IMR-90 (cell line): ENCODE data around the gene HRH1. TPM values are rescaled to one million over a fixed set of nuclear protein-coding genes. Genes with fewer than 3 reads are reported as not detected.

Source experiments
- ATAC-seq: fragments of 200-7000 bp; cut with Tn5 transposase; 2 replicates; pipeline ENCODE4 v1.9.1; 2020; ENCODE audit warnings: low read depth, mild to moderate bottlenecking, moderate library complexity
- BruUV-seq: library from RNA; stranded (reverse); fragments of 400-500 nt; replicated peaks from 2 replicates; lab custom pipeline; 2021; lab: Mats Ljungman, UMichigan
- CTCF ChIA-PET: fragments of 300-600 bp; formaldehyde crosslinking; extraction: SDS; loops from one replicate; lab custom pipeline; 2021; ENCODE audit warnings: antibody characterized with exemption; lab: Yijun Ruan, JAX
- POLR2A ChIA-PET: fragments of 300-600 bp; sonication (Branson Sonifier 250); formaldehyde crosslinking; loops from one replicate; lab custom pipeline; 2022; ENCODE audit warnings: antibody characterized with exemption; ENCODE audit not compliant: unreplicated experiment; lab: Charles Lee
- DNase-seq: peaks from one replicate; pipeline ENCODE4 v3.0.0; 2013
- H2AFZ ChIP-seq: replicated peaks from 2 replicates; pipeline ENCODE3; 2013; ENCODE audit warnings: low read length, mild to moderate bottlenecking; ENCODE audit not compliant: poor library complexity
- H2AK5ac ChIP-seq: 2 replicates; pipeline ENCODE4 v1.6.1; 2013; ENCODE audit warnings: low read depth, low read length, inconsistent platforms
- H2AK9ac ChIP-seq: replicated peaks from 2 replicates; pipeline ENCODE3; 2013; ENCODE audit warnings: mild to moderate bottlenecking, low read depth, low read length, moderate library complexity; ENCODE audit not compliant: poor library complexity
- H2BK120ac ChIP-seq: 2 replicates; pipeline ENCODE4 v1.6.1; 2013; ENCODE audit warnings: low read depth, low read length, inconsistent platforms
- H2BK15ac ChIP-seq: 3 replicates; pipeline ENCODE4 v1.6.1; 2013; ENCODE audit warnings: low read depth, low read length, inconsistent platforms
- H2BK20ac ChIP-seq: 2 replicates; pipeline ENCODE4 v1.6.1; 2013; ENCODE audit warnings: low read depth, mild to moderate bottlenecking, inconsistent platforms, low read length, moderate library complexity
- H2BK5ac ChIP-seq: 2 replicates; pipeline ENCODE4 v1.6.1; 2013; ENCODE audit warnings: mild to moderate bottlenecking, low read depth, low read length, inconsistent platforms; ENCODE audit not compliant: poor library complexity, severe bottlenecking
- H3K14ac ChIP-seq: replicated peaks from 2 replicates; pipeline ENCODE4 v1.6.1; 2013; ENCODE audit warnings: low read depth, low read length, inconsistent platforms
- H3K18ac ChIP-seq: 2 replicates; pipeline ENCODE4 v1.6.1; 2013; ENCODE audit warnings: low read depth, low read length, control low read depth
- H3K23ac ChIP-seq: 2 replicates; pipeline ENCODE4 v1.6.1; 2013; ENCODE audit warnings: low read depth, low read length, inconsistent platforms
- H3K27ac ChIP-seq: 2 replicates; pipeline ENCODE4 v1.5.1; 2013; ENCODE audit warnings: mild to moderate bottlenecking, control low read depth, low read length; ENCODE audit not compliant: insufficient read depth
- H3K27me3 ChIP-seq: 2 replicates; pipeline ENCODE4 v1.6.1; 2013; ENCODE audit warnings: low read length; ENCODE audit not compliant: control insufficient read depth, insufficient read depth
- H3K36me3 ChIP-seq: 2 replicates; pipeline ENCODE4 v1.6.1; 2013; ENCODE audit warnings: low read length, mixed read lengths; ENCODE audit not compliant: control insufficient read depth, insufficient read depth
- H3K4ac ChIP-seq: 2 replicates; pipeline ENCODE4 v1.6.1; 2013; ENCODE audit warnings: low read depth, low read length, inconsistent platforms
- H3K4me1 ChIP-seq: 2 replicates; pipeline ENCODE4 v1.6.1; 2013; ENCODE audit warnings: low read length, mixed read lengths; ENCODE audit not compliant: control insufficient read depth, insufficient read depth
- H3K4me2 ChIP-seq: 2 replicates; pipeline ENCODE4 v1.6.1; 2013; ENCODE audit warnings: low read depth, mild to moderate bottlenecking, control low read depth, low read length, moderate library complexity
- H3K4me3 ChIP-seq: 2 replicates; pipeline ENCODE4 v1.5.1; 2013; ENCODE audit warnings: low read depth, mild to moderate bottlenecking, control low read depth, low read length, moderate library complexity; ENCODE audit not compliant: insufficient read depth
- H3K56ac ChIP-seq: 2 replicates; pipeline ENCODE4 v1.6.1; 2013; ENCODE audit warnings: low read length, inconsistent platforms; ENCODE audit not compliant: insufficient read depth; ENCODE audit errors: extremely low read depth
- H3K79me1 ChIP-seq, 2 experiments: 2 replicates each; pipeline ENCODE4 v1.6.1; 2013; ENCODE audit warnings: low read length in 2 of 2, inconsistent platforms in 1 of 2, low read depth in 1 of 2
- H3K9ac ChIP-seq: 2 replicates; pipeline ENCODE4 v1.6.1; 2013; ENCODE audit warnings: low read depth, low read length, control low read depth
- H3K9me1 ChIP-seq: 2 replicates; pipeline ENCODE4 v1.6.1; 2013; ENCODE audit warnings: low read length, inconsistent platforms; ENCODE audit not compliant: insufficient read depth
- H3K9me3 ChIP-seq: 2 replicates; pipeline ENCODE4 v1.6.1; 2013; ENCODE audit warnings: low read length; ENCODE audit not compliant: control insufficient read depth, insufficient read depth
- H4K20me1 ChIP-seq: 2 replicates; pipeline ENCODE4 v1.6.1; 2013; ENCODE audit warnings: low read length, inconsistent platforms; ENCODE audit not compliant: insufficient read depth
- H4K5ac ChIP-seq: 2 replicates; pipeline ENCODE4 v1.6.1; 2013; ENCODE audit warnings: mild to moderate bottlenecking, low read depth, low read length, control low read depth
- H4K8ac ChIP-seq, 2 experiments: 2 replicates each; pipeline ENCODE4 v1.6.1; 2013; ENCODE audit warnings: low read depth in 2 of 2, low read length in 2 of 2, control low read depth in 1 of 2, inconsistent platforms in 1 of 2
- H4K91ac ChIP-seq: 2 replicates; pipeline ENCODE4 v1.6.1; 2013; ENCODE audit warnings: low read depth, low read length, inconsistent platforms; ENCODE audit not compliant: insufficient read depth
- BHLHE40 ChIP-seq: fragments of 150-350 bp; IDR thresholded peaks from 2 replicates; pipeline ENCODE4 v1.6.1; 2016; ENCODE audit warnings: mild to moderate bottlenecking, low read depth, low read length
- CEBPB ChIP-seq: IDR thresholded peaks from 2 replicates; pipeline ENCODE4 v1.6.1; 2012; ENCODE audit warnings: low read depth, low read length, improper control_type of control experiment
- MAZ ChIP-seq: IDR thresholded peaks from 2 replicates; pipeline ENCODE4 v1.6.1; 2012; ENCODE audit warnings: low read depth, mild to moderate bottlenecking, low read length, improper control_type of control experiment, moderate library complexity, borderline replicate concordance
- POLR2A ChIP-seq: IDR thresholded peaks from 2 replicates; pipeline ENCODE4 v1.6.1; 2012; ENCODE audit warnings: mild to moderate bottlenecking, low read depth, low read length
- RAD21 ChIP-seq: IDR thresholded peaks from 2 replicates; pipeline ENCODE4 v1.6.1; 2012; ENCODE audit warnings: low read length, improper control_type of control experiment
- RCOR1 ChIP-seq: IDR thresholded peaks from 2 replicates; pipeline ENCODE4 v1.6.1; 2012; ENCODE audit warnings: mild to moderate bottlenecking, low read length, improper control_type of control experiment; ENCODE audit not compliant: insufficient replicate concordance
- RFX5 ChIP-seq: IDR thresholded peaks from 2 replicates; pipeline ENCODE4 v1.8.0; 2012; ENCODE audit warnings: low read depth, mild to moderate bottlenecking, low read length, moderate library complexity
- WGBS, 2 experiments: methylation state at CpG; one replicate each; pipeline versions ENCODE4 v1.1.5 to v1.1.7; 2013; ENCODE audit warnings: missing lambda C conversion rate in 2 of 2; ENCODE audit not compliant: insufficient read length in 1 of 2; ENCODE audit errors: extremely low coverage in 2 of 2; 5-methylcytosine and 5-hydroxymethylcytosine counted together
- dilution Hi-C: fragments of 300-500 bp; cut with HindIII; formaldehyde crosslinking; loops from one replicate; pipeline ENCODE4 v1.14.3; 2018; ENCODE audit warnings: low sequenced_read_pairs; ENCODE audit not compliant: unreplicated experiment
- in situ Hi-C: fragments of 300-500 bp; cut with MboI; formaldehyde crosslinking; loops from 3 replicates; pipeline ENCODE4 v1.14.3; 2019; ENCODE audit warnings: low sequenced_read_pairs, inconsistent platforms, mixed read lengths
- intact Hi-C: fragments of 100-400 bp; cut with micrococcal nuclease; formaldehyde crosslinking; loops from 2 replicates; pipeline ENCODE4 v1.10.0; 2022
- polyA plus RNA-seq, 3 experiments: library from polyadenylated mRNA; depleted of rRNA; stranded (reverse); fragments of >200 nt; gene quantifications; 2 replicates each; pipeline ENCODE4 v1.2.3, GENCODE V29; 2012; ENCODE audit warnings: low replicate concordance in 1 of 3
- total RNA-seq: library from RNA; depleted of rRNA; stranded (reverse); fragments of >200 nt; gene quantifications from 2 replicates; pipeline ENCODE4 v1.2.3, GENCODE V29; 2012
- TF ChIP-seq, protein P1 (sequence below): conservative IDR thresholded peaks from 2 replicates; pipeline ENCODE4 v1.5.1; 2012; ENCODE audit warnings: mild to moderate bottlenecking, low read depth, low read length, improper control_type of control experiment
- TF ChIP-seq, protein P2 (sequence below): fragments of 150-350 bp; IDR thresholded peaks from 2 replicates; pipeline ENCODE4 v1.6.1; 2017; ENCODE audit warnings: mild to moderate bottlenecking, antibody characterized with exemption, low read length, low read depth
- TF ChIP-seq, protein P3 (sequence below): fragments of 150-350 bp; IDR thresholded peaks from 2 replicates; pipeline ENCODE4 v1.6.1; 2016; ENCODE audit warnings: low read depth, mild to moderate bottlenecking, low read length, moderate library complexity, borderline replicate concordance

The HRH1 gene
- total and polyA plus RNA-seq, 2 of the 4 experiments (the other 2 are of a cell fraction), result 7.6 to 16.1 TPM

DNA sequence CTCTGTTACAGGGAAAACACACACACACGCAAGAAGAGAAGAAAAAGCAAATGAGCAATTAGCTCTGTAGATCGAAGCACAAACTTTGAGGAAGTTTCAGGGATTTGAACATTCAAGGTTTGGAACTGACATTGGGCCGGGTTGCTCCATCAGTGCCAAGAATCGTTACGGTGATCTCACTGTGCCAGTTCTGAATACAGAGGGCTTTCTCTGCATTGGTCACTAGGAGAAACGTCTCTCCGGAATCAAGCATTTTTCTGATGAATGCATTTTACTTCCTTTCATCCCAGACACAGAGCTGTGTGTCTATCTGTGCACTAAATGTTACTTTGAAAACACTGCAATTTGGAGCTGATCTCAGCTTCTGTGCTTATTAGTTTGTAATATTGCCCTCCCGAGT is 11.2 kb downstream of the HRH1 start:
- no peak overlapping the region for H2BK20ac ChIP-seq
- 97% methylated on average over 5 of the region's 8 CpGs; no CpG with 5 or more reads in 1 of the 2 experiments for WGBS, 2 experiments
- H3K9me3 ChIP-seq, result no peaks in the 10 kb centered on the region
- in situ Hi-C loops (loop anchor here (25.0 kb wide), 1 partner anchor 172 kb away; no protein-coding TSS in a partner anchor), dilution Hi-C loops (no loop called here), intact Hi-C loops (no loop called here)
- H3K4me1 ChIP-seq, result peaks cover 24% of the 10 kb centered on the region
- peaks cover 56 to 88% of the 10 kb centered on the region in 2 experiments for H3K79me1 ChIP-seq
- DNase-seq, result no peak
- TF ChIP-seq RFX5 (no peak), RCOR1 (no peak), POLR2A (no peak), BHLHE40 (no peak), CEBPB (no peak), RAD21 (no peak), MAZ (no peak)
- TF ChIP-seq, protein P1, sequence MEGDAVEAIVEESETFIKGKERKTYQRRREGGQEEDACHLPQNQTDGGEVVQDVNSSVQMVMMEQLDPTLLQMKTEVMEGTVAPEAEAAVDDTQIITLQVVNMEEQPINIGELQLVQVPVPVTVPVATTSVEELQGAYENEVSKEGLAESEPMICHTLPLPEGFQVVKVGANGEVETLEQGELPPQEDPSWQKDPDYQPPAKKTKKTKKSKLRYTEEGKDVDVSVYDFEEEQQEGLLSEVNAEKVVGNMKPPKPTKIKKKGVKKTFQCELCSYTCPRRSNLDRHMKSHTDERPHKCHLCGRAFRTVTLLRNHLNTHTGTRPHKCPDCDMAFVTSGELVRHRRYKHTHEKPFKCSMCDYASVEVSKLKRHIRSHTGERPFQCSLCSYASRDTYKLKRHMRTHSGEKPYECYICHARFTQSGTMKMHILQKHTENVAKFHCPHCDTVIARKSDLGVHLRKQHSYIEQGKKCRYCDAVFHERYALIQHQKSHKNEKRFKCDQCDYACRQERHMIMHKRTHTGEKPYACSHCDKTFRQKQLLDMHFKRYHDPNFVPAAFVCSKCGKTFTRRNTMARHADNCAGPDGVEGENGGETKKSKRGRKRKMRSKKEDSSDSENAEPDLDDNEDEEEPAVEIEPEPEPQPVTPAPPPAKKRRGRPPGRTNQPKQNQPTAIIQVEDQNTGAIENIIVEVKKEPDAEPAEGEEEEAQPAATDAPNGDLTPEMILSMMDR, result no peak
- TF ChIP-seq, protein P2, sequence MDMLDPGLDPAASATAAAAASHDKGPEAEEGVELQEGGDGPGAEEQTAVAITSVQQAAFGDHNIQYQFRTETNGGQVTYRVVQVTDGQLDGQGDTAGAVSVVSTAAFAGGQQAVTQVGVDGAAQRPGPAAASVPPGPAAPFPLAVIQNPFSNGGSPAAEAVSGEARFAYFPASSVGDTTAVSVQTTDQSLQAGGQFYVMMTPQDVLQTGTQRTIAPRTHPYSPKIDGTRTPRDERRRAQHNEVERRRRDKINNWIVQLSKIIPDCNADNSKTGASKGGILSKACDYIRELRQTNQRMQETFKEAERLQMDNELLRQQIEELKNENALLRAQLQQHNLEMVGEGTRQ, result no peak
- TF ChIP-seq, protein P3, sequence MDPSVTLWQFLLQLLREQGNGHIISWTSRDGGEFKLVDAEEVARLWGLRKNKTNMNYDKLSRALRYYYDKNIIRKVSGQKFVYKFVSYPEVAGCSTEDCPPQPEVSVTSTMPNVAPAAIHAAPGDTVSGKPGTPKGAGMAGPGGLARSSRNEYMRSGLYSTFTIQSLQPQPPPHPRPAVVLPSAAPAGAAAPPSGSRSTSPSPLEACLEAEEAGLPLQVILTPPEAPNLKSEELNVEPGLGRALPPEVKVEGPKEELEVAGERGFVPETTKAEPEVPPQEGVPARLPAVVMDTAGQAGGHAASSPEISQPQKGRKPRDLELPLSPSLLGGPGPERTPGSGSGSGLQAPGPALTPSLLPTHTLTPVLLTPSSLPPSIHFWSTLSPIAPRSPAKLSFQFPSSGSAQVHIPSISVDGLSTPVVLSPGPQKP, result no peak
- no peak overlapping the region for H3K4ac ChIP-seq
- no peak overlapping the region for H3K4me2 ChIP-seq
- CTCF ChIA-PET, result no interaction called here
- no peak overlapping the region for H3K56ac ChIP-seq
- H3K27ac ChIP-seq, result no peak overlapping the region
- no peak overlapping the region for H4K91ac ChIP-seq
- H3K27me3 ChIP-seq, result no peaks in the 10 kb centered on the region
- no peaks in the 10 kb centered on the region for H4K20me1 ChIP-seq
- H3K9ac ChIP-seq, result no peak overlapping the region
- H3K36me3 ChIP-seq, result peaks cover 20% of the 10 kb centered on the region
- no peak overlapping the region for H2AFZ ChIP-seq
- no TSS peak for BruUV-seq
- ATAC-seq, result no peak
- no peak overlapping the region for H3K18ac ChIP-seq
- H2BK15ac ChIP-seq, result no peak overlapping the region
- H4K5ac ChIP-seq, result no peak overlapping the region
- POLR2A ChIA-PET, result no interaction called here
- no peak overlapping the region for H2AK5ac ChIP-seq
- no peak overlapping the region for H4K8ac ChIP-seq
- H3K4me3 ChIP-seq, result no peak overlapping the region
- H2AK9ac ChIP-seq, result no peak overlapping the region
- peaks cover 46% of the 10 kb centered on the region for H3K9me1 ChIP-seq
- H3K23ac ChIP-seq, result no peak overlapping the region
- no peak overlapping the region for H3K14ac ChIP-seq
- no peak overlapping the region for H2BK5ac ChIP-seq
- H2BK120ac ChIP-seq, result no peak overlapping the region
